HG03045 (cell line): ENCODE measurements around the gene HIVEP2.

ENCODE experiments used
- ATAC-seq: cut with Tn5 transposase; IDR thresholded peaks from one replicate; pipeline ENCODE4 v1.9.1; 2021; ENCODE audit warnings: mild to moderate bottlenecking, moderate library complexity; ENCODE audit not compliant: unreplicated experiment

The HIVEP2 gene

GRCh38 chr6:142746524-142746923 lies 198.5 kb downstream of the HIVEP2 start:
- no peak for ATAC-seq

- no peak for ATAC-seq
Measured at GRCh38 chr6:142744836-142745235, 200.1 kb downstream of the HIVEP2 start.

GRCh38 chr6:142740449-142740848 lies 204.5 kb downstream of the HIVEP2 start:
- no peak for ATAC-seq

GRCh38 chr6:142738731-142739130 lies 206.2 kb downstream of the HIVEP2 start:
- ATAC-seq, result no peak

- no peak for ATAC-seq
Measured at GRCh38 chr6:142738035-142738396, 207.0 kb downstream of the HIVEP2 start.

GRCh38 chr6:142737368-142738034 lies 207.5 kb downstream of the HIVEP2 start:
- ATAC-seq, result no peak

GRCh38 chr6:142735204-142735603 lies 209.8 kb downstream of the HIVEP2 start:
- ATAC-seq, result no peak

GRCh38 chr6:142732790-142733189 lies 212.2 kb downstream of the HIVEP2 start:
- no peak for ATAC-seq

GRCh38 chr6:142731611-142732010 lies 213.4 kb downstream of the HIVEP2 start:
- ATAC-seq, result no peak

GRCh38 chr6:142729618-142730017 lies 215.4 kb downstream of the HIVEP2 start:
- no peak for ATAC-seq

- no peak for ATAC-seq
Measured at GRCh38 chr6:142728910-142729481, 216.0 kb downstream of the HIVEP2 start.

GRCh38 chr6:142728364-142728763 lies 216.6 kb downstream of the HIVEP2 start:
- no peak for ATAC-seq

GRCh38 chr6:142726616-142727015 lies 218.4 kb downstream of the HIVEP2 start:
- no peak for ATAC-seq

GRCh38 chr6:142725024-142725770 lies 219.8 kb downstream of the HIVEP2 start:
- ATAC-seq, result no peak

GRCh38 chr6:142722841-142723240 lies 222.1 kb downstream of the HIVEP2 start:
- ATAC-seq, result no peak

GRCh38 chr6:142722012-142722411 lies 223.0 kb downstream of the HIVEP2 start:
- no peak for ATAC-seq

- ATAC-seq, result no peak
Measured at GRCh38 chr6:142721215-142721920, 223.6 kb downstream of the HIVEP2 start.

- no peak for ATAC-seq
Measured at GRCh38 chr6:142718667-142719191, 226.2 kb downstream of the HIVEP2 start.

- no peak for ATAC-seq
Measured at GRCh38 chr6:142716097-142716496, 228.9 kb downstream of the HIVEP2 start.

GRCh38 chr6:142714951-142715785 lies 229.8 kb downstream of the HIVEP2 start:
- ATAC-seq, result no peak
